CD4-positive, alpha-beta T cell (primary cell): ENCODE results near the gene FXYD3. TPM values are rescaled to one million over a fixed set of nuclear protein-coding genes. Genes with fewer than 3 reads are reported as not detected.

ENCODE experiments used
- ATAC-seq: fragments of 200-7000 bp; cut with Tn5 transposase; one replicate; pipeline ENCODE4 v1.10.0; 2022; ENCODE audit warnings: mild to moderate bottlenecking; ENCODE audit not compliant: poor library complexity
- CTCF ChIA-PET: fragments of 350-600 bp; sonication (Branson Sonifier 250); formaldehyde crosslinking; loops from one replicate; lab custom pipeline; 2021; ENCODE audit warnings: antibody characterized with exemption, inconsistent platforms; lab: Charles Lee
- POLR2A ChIA-PET: fragments of 350-600 bp; sonication (Branson Sonifier 250); formaldehyde crosslinking; loops from one replicate; lab custom pipeline; 2021; ENCODE audit warnings: antibody characterized with exemption, inconsistent platforms; lab: Charles Lee
- DNase-seq, 14 experiments: peaks; one replicate each; pipeline ENCODE4 v3.0.0-alpha.2; 2013 to 2020; ENCODE audit warnings: mixed read lengths in 2 of 14
- H3K27ac ChIP-seq, 2 donors: one replicate each; pipeline versions ENCODE4 v1.5.1 to v1.7.0; 2013; ENCODE audit warnings: low read length in 2 of 2, low read depth in 1 of 2, mild to moderate bottlenecking in 1 of 2
- H3K27me3 ChIP-seq, 2 experiments: 1 replicate in 1 of 2; 2 replicates in 1 of 2; pipeline versions ENCODE4 v1.6.1 to v1.7.0; 2013; ENCODE audit warnings: low read length in 2 of 2, control low read depth in 1 of 2, mild to moderate bottlenecking in 1 of 2, moderate library complexity in 1 of 2; ENCODE audit not compliant: insufficient read depth in 2 of 2, control insufficient read depth in 1 of 2
- H3K36me3 ChIP-seq: one replicate; pipeline ENCODE4 v1.6.1; 2013; ENCODE audit warnings: low read length, control low read depth; ENCODE audit not compliant: insufficient read depth
- H3K4me1 ChIP-seq: one replicate; pipeline ENCODE4 v1.6.1; 2013; ENCODE audit warnings: low read length, control low read depth; ENCODE audit not compliant: insufficient read depth
- H3K4me3 ChIP-seq: one replicate; pipeline ENCODE4 v1.5.1; 2013; ENCODE audit warnings: mild to moderate bottlenecking, low read length, moderate library complexity
- H3K9me3 ChIP-seq, 2 experiments: 1 replicate in 1 of 2; 2 replicates in 1 of 2; pipeline versions ENCODE4 v1.6.1 to v1.7.0; 2013; ENCODE audit warnings: low read length in 2 of 2, mild to moderate bottlenecking in 2 of 2, control low read depth in 1 of 2, moderate library complexity in 1 of 2; ENCODE audit not compliant: control insufficient read depth in 1 of 2, insufficient read depth in 1 of 2
- H3K27ac Mint-ChIP-seq: one replicate; pipeline ENCODE4 v1.8.0; 2020; ENCODE audit warnings: mixed read lengths
- H3K27me3 Mint-ChIP-seq: one replicate; pipeline ENCODE4 v1.8.0; 2021; ENCODE audit warnings: mixed read lengths
- H3K36me3 Mint-ChIP-seq: one replicate; pipeline ENCODE4 v1.8.0; 2021; ENCODE audit warnings: low read depth, mixed read lengths
- H3K4me1 Mint-ChIP-seq: one replicate; pipeline ENCODE4 v1.8.0; 2021; ENCODE audit warnings: low read depth, mixed read lengths
- H3K4me3 Mint-ChIP-seq: one replicate; pipeline ENCODE4 v1.8.0; 2020; ENCODE audit warnings: mild to moderate bottlenecking, mixed read lengths
- H3K9me3 Mint-ChIP-seq: one replicate; pipeline ENCODE4 v1.8.0; 2020; ENCODE audit warnings: mixed read lengths
- intact Hi-C, 2 experiments: fragments of 100-400 bp; cut with DNase I in 1 of 2; cut with micrococcal nuclease in 1 of 2; formaldehyde crosslinking; loops; one replicate each; pipeline versions ENCODE4 v1.15.1 to v1.9.0; 2023 to 2025; cut with DNase I, micrococcal nuclease
- total RNA-seq, 174 experiments: library from RNA in 2 of 174; stranded (reverse) in 2 of 174; gene quantifications; one replicate each; pipeline ENCODE4 v1.2.3 and lab custom pipeline; 2021 to 2026
- TF ChIP-seq, protein P1 (sequence below): fragments of 200-600 bp; IDR thresholded peaks from one replicate; pipeline ENCODE4 v1.8.0; 2022; ENCODE audit warnings: antibody characterized with exemption, mild to moderate bottlenecking

Gene FXYD3
- total RNA-seq, 2 experiments from 2014 or later, result not detected

DNA sequence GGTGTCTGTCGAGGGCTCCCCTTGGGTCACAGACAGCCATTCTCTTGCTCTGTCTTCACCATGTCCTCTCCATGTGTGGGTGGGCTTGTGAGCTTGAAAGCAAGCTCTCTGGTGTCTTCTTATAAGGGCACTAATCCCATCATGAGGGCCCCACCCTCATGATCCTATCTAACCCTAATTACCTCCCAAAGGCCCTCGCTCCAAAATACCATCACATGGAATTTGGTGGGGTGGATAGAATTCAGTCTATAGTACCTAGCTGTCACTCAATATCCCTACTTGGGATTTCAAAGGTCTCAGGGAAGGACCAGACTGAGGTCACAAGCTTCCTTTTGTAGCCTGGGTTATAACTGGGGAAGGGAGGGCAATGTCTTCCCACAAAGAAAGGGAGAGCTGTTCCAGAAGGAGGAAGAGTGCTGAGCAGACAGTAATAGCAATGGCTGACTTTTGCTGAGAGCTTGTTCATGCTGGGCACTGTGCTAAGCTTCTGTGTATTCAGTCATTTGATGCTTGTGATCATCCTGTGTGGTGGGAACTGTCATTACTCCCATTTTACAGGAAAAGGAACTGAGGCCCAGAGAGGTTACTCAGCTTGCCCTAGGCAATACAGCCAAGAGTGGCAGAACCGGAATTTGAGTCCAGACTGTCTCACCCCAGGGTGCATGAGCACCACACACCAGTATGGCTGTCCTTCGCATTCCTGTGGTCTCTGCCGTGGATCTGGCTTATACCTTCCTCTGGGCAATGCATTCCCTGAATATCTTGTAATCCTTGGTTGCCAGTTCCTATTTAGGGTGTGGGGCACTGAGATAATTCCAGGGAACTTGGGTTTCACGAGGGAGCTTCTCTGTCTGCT is 47.1 kb downstream of the FXYD3 start:
- Mint-ChIP-seq H3K27me3 (no peaks in the 10 kb centered on the region), H3K9me3 (peaks cover 9% of the 10 kb centered on the region), H3K4me1 (peaks cover 60% of the 10 kb centered on the region), H3K36me3 (peaks cover 100% of the 10 kb centered on the region), H3K27ac (peak overlapping the region; percentile 58), H3K4me3 (no peak overlapping the region)
- no peak overlapping the region for H3K27ac ChIP-seq
- H3K36me3 ChIP-seq, result peaks cover 97% of the 10 kb centered on the region
- intact Hi-C loops, result no loop called here
- CTCF ChIA-PET, result interaction anchor here (1.1 to 1.9 kb wide), 3 partner anchors 9 to 578 kb away, joined by 3 to 9 read pairs (median 4); no protein-coding TSS in a partner anchor
- DNase-seq (no peak), ATAC-seq (no peak)
- peaks cover 13 to 16% of the 10 kb centered on the region in 2 experiments for H3K9me3 ChIP-seq
- TF ChIP-seq, protein P1, sequence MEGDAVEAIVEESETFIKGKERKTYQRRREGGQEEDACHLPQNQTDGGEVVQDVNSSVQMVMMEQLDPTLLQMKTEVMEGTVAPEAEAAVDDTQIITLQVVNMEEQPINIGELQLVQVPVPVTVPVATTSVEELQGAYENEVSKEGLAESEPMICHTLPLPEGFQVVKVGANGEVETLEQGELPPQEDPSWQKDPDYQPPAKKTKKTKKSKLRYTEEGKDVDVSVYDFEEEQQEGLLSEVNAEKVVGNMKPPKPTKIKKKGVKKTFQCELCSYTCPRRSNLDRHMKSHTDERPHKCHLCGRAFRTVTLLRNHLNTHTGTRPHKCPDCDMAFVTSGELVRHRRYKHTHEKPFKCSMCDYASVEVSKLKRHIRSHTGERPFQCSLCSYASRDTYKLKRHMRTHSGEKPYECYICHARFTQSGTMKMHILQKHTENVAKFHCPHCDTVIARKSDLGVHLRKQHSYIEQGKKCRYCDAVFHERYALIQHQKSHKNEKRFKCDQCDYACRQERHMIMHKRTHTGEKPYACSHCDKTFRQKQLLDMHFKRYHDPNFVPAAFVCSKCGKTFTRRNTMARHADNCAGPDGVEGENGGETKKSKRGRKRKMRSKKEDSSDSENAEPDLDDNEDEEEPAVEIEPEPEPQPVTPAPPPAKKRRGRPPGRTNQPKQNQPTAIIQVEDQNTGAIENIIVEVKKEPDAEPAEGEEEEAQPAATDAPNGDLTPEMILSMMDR, result no peak
- H3K4me3 ChIP-seq, result no peak overlapping the region
- POLR2A ChIA-PET, result interaction anchor here (1.3 to 1.5 kb wide), 3 partner anchors 21 to 106 kb away, joined by 3 to 4 read pairs (median 3); partner anchors contain the start of gene USF2
- peaks cover 55% of the 10 kb centered on the region for H3K4me1 ChIP-seq
- H3K27me3 ChIP-seq, result no peaks in the 10 kb centered on the region

DNA sequence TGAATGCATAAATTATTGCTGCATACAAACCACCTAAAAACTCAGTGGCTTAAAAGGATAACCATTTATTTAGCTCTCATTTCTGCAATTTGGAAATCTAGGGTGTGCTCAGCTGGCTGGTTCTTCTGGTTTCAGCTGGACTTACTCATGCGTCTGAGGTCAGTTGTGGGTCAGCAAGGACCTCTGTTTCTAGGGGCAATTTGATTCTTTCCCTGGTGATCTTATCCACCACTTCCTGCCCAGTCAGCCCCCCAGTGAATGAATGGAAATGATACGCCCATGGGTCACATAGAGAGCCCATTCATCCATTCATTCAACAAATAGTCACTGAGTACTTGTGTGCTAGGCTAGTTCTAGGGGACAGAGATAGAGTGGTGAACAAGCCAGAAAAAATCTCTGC is 48.8 kb downstream of the FXYD3 start:
- H3K9me3 ChIP-seq, result peaks cover 13 to 16% of the 10 kb centered on the region in 2 experiments
- no peak overlapping the region for H3K4me3 Mint-ChIP-seq
- peaks cover 57% of the 10 kb centered on the region for H3K4me1 Mint-ChIP-seq

DNA sequence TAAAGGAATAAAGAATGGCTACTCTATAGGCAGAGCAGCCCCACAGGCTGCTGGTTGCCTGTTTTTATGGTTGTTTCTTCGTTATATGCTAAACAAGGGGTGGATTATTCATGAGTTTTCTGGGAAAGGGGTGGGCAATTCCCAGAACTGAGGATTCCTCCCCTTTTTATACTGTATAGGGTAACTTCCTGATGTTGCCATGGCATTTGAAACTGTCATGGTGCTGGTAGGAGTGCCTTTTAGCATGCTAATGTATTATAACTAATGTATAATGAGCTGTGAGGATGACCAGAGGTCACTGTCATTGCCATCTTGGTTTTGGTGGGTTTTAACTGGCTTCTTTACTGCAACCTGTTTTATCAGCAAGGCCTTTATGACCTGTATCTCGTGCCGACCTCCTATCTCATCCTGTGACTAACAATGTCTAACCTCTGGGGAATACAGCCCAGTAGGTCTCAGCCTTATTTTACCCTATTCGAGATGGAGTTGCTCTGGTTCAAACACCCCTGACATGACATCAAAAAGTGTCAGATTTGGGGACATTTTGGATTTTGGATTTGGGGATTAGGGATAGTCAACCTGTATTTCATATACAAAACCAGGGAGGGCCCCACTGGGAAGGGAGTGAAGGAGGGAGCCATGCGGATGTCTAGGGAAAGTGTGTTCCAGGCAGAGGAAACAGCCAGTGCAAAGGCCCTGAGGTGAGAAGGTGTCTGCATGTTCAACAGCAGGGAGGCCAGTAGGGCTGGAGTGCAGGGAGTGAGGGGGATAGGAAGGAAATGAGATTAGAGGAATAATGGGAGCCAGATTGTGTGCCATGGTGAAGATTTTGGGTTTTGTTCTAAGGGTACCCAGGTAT is 49.8 kb downstream of the FXYD3 start:
- Mint-ChIP-seq H3K27me3 (no peaks in the 10 kb centered on the region), H3K4me1 (peaks cover 61% of the 10 kb centered on the region), H3K36me3 (peaks cover 100% of the 10 kb centered on the region), H3K4me3 (no peak overlapping the region), H3K27ac (peak overlapping the region; percentile 91), H3K9me3 (peaks cover 9% of the 10 kb centered on the region)
- Histone ChIP-seq H3K4me3 (no peak overlapping the region), H3K36me3 (peaks cover 95% of the 10 kb centered on the region), H3K4me1 (peaks cover 63% of the 10 kb centered on the region), H3K9me3 (peaks cover 13 to 16% of the 10 kb centered on the region in 2 experiments), H3K27ac (peak overlapping the region in 1 of 2 donors; percentile 33), H3K27me3 (no peaks in the 10 kb centered on the region)
- CTCF ChIA-PET, result no interaction called here
- DNase-seq, result no peak
- POLR2A ChIA-PET, result interaction anchor here (0.7 to 3.6 kb wide), 4 partner anchors 15 to 46 kb away, joined by 3 to 19 read pairs (median 9); no protein-coding TSS in a partner anchor
- no peak for ATAC-seq
- intact Hi-C loops, result no loop called here
- TF ChIP-seq, protein P1, result no peak

More for the DNA sequence above, 48.8 kb downstream of the FXYD3 start:
- Mint-ChIP-seq H3K36me3 (peaks cover 100% of the 10 kb centered on the region), H3K27me3 (no peaks in the 10 kb centered on the region), H3K27ac (peak overlapping the region; percentile 91), H3K9me3 (peaks cover 9% of the 10 kb centered on the region)
- ATAC-seq (no peak), DNase-seq (no peak)
- H3K27ac ChIP-seq, result no peak overlapping the region
- H3K4me1 ChIP-seq, result peaks cover 54% of the 10 kb centered on the region
- TF ChIP-seq, protein P1, result no peak
- intact Hi-C loops, result no loop called here
- no peak overlapping the region for H3K4me3 ChIP-seq
- CTCF ChIA-PET, result no interaction called here
- POLR2A ChIA-PET, result no interaction called here
- no peaks in the 10 kb centered on the region for H3K27me3 ChIP-seq
- H3K36me3 ChIP-seq, result peaks cover 95% of the 10 kb centered on the region
